Esophagus squamous epithelium (tissue), 5 donors: ENCODE data around the gene HEYL. TPM values are rescaled to one million over a fixed set of nuclear protein-coding genes. Genes with fewer than 3 reads are reported as not detected.

ENCODE experiments used
- DNase-seq: peaks from one replicate; lab custom pipeline; 2025; lab: John Stamatoyannopoulos, UW
- H3K27ac ChIP-seq, 4 donors: fragments of 200-600 bp; sonication (generic); one replicate each; pipeline ENCODE4 v1.5.1; 2016 to 2019; ENCODE audit warnings: mild to moderate bottlenecking in 1 of 4
- H3K27me3 ChIP-seq, 4 donors: fragments of 200-600 bp; sonication (generic); 1 replicate in 3 of 4; 2 replicates in 1 of 4; pipeline versions ENCODE4 v1.5.1 to v1.6.0; 2017 to 2021; ENCODE audit warnings: antibody characterized with exemption in 1 of 4
- H3K36me3 ChIP-seq, 3 donors: fragments of 200-600 bp; sonication (generic); one replicate each; pipeline ENCODE4 v1.5.1; 2016 to 2019
- H3K4me1 ChIP-seq, 3 donors: fragments of 200-600 bp; sonication (generic); one replicate each; pipeline ENCODE4 v1.5.1; 2017 to 2019
- H3K4me3 ChIP-seq, 4 donors: fragments of 200-600 bp; sonication (generic); 1 replicate in 3 of 4; 2 replicates in 1 of 4; pipeline ENCODE4 v1.5.1; 2016 to 2019; ENCODE audit warnings: mild to moderate bottlenecking in 2 of 4, moderate library complexity in 1 of 4
- H3K9me3 ChIP-seq, 3 donors: fragments of 200-600 bp; sonication (generic); one replicate each; pipeline ENCODE4 v1.5.1; 2016 to 2019
- CTCF ChIP-seq, 6 experiments: fragments of 450-650 bp in 4 of 6; fragments of 200-600 bp in 2 of 6; sonication (generic) in 2 of 6; IDR thresholded peaks; one replicate each; pipeline ENCODE4 v1.5.1; 2016 to 2019; ENCODE audit warnings: antibody characterized with exemption in 6 of 6, mild to moderate bottlenecking in 4 of 6, moderate library complexity in 4 of 6
- POLR2A ChIP-seq, 4 donors: fragments of 450-650 bp; IDR thresholded peaks; one replicate each; pipeline ENCODE4 v1.6.1; 2017; ENCODE audit warnings: antibody characterized with exemption in 4 of 4, mild to moderate bottlenecking in 4 of 4, moderate library complexity in 3 of 4
- WGBS, 2 donors: methylation state at CpG; one replicate each; pipeline ENCODE4 v1.1.5; 2018; 5-methylcytosine and 5-hydroxymethylcytosine counted together
- intact Hi-C: fragments of 100-400 bp; cut with DNase I; formaldehyde crosslinking; loops from one replicate; pipeline ENCODE4 v1.15.0; 2022
- total RNA-seq, 4 donors: library from RNA; depleted of rRNA; stranded (reverse); fragments of >200 nt; gene quantifications; one replicate each; pipeline ENCODE4 v1.1.0, GENCODE V29; 2016
- donor health status: DM: yes; HTN: yes; CAD: no.

The HEYL gene
- total RNA-seq, 4 donors from 2014 or later = 0.45 to 1.2 (median 0.77) TPM

DNA sequence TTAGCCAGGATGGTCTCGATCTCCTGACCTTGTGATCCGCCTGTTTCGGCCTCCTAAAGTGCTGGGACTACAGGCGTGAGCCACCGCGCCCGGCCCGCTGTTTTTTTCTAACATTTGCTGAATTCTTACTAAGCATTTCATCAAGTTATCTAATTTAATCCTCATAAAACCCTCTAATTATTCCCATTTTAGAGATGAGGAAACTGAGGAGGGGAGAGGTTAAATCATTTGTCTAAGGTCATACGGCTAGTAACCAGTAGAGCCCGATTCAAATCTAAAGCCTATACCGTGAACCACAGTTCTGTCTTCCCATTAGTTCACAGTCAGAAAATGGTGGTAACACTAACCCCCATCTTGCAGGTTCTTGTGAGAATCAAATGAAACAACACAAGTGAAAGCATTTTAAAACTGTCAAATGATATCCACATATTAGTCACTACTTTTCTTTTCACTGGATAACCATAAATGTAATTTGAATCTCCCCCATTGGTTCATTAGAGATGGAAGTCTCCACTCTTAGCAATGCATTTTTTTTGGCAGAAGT lies 10.6 kb downstream of the HEYL start:
- WGBS, 2 donors = 87 to 98% methylated on average over 11 of the region's 11 CpGs
- Histone ChIP-seq H3K36me3 (no peaks in the 10 kb centered on the region), H3K9me3 (no peaks in the 10 kb centered on the region), H3K4me3 (no peak overlapping the region), H3K27me3 (peaks cover 0 to 51% (median 0%) of the 10 kb centered on the region in 4 donors), H3K27ac (no peak overlapping the region), H3K4me1 (peaks cover 5 to 36% (median 14%) of the 10 kb centered on the region in 3 donors)
- no peak for TF ChIP-seq CTCF (IDR thresholded peaks at IDR 0.05)
- no peak for TF ChIP-seq POLR2A (IDR thresholded peaks at IDR 0.05)
- DNase-seq = no peak
- intact Hi-C loops = no loop called here

GRCh38 chr1:39626646-39627045 lies 12.8 kb downstream of the HEYL start:
- intact Hi-C loops = no loop called here
- Histone ChIP-seq H3K4me3 (no peak overlapping the region), H3K27me3 (peaks cover 0 to 33% (median 0%) of the 10 kb centered on the region in 4 donors), H3K4me1 (peaks cover 0 to 33% (median 14%) of the 10 kb centered on the region in 3 donors), H3K9me3 (no peaks in the 10 kb centered on the region), H3K27ac (peak overlapping the region in 3 of 4 donors; percentile 49 to 61 (median 57)), H3K36me3 (no peaks in the 10 kb centered on the region)
- 82 to 83% methylated on average over 10 of the region's 16 CpGs for WGBS, 2 donors
- DNase-seq = no peak
- no peak for TF ChIP-seq POLR2A (IDR thresholded peaks at IDR 0.05)
- no peak for TF ChIP-seq CTCF (IDR thresholded peaks at IDR 0.05)

GRCh38 chr1:39625462-39626273 lies 13.8 kb downstream of the HEYL start:
- no peak for TF ChIP-seq CTCF (IDR thresholded peaks at IDR 0.05)
- no peak for TF ChIP-seq POLR2A (IDR thresholded peaks at IDR 0.05)
- H3K9me3 ChIP-seq = no peaks in the 10 kb centered on the region
- no peak overlapping the region for H3K4me3 ChIP-seq
- DNase-seq = no peak
- peaks cover 0 to 30% (median 0%) of the 10 kb centered on the region in 4 donors for H3K27me3 ChIP-seq
- H3K4me1 ChIP-seq = peaks cover 0 to 33% (median 14%) of the 10 kb centered on the region in 3 donors
- H3K27ac ChIP-seq = peak overlapping the region in 3 of 4 donors; percentile 49 to 63 (median 61)
- 53 to 60% methylated on average over 1 to 5 of the region's 11 CpGs for WGBS, 2 donors
- intact Hi-C loops = no loop called here
- H3K36me3 ChIP-seq = no peaks in the 10 kb centered on the region

DNA sequence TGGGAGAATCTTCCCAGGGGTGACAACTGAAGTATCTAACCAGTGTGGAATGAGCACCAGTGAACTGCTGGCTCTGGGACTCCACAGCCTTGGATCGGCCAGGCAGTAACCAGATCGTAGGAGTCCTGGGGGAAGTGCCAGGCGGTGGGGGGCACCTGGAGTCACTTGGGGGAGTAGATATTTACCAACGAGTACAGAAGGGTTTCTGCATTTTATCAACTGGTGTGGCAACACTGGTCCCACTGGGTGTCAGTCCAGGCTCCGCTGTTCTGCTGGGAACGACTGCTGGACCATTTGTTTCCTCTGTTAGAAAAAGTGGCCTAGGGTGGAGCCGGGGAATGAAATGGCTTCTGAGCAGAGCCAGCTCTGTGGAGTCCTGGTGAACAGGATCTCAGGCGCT lies 14.4 kb downstream of the HEYL start:
- intact Hi-C loops = no loop called here
- WGBS, 2 donors = 65 to 70% methylated on average over 5 to 6 of the region's 8 CpGs
- no peaks in the 10 kb centered on the region for H3K9me3 ChIP-seq
- no peak overlapping the region for H3K4me3 ChIP-seq
- peaks cover 0 to 33% (median 14%) of the 10 kb centered on the region in 3 donors for H3K4me1 ChIP-seq
- peak overlapping the region in 3 of 4 donors; percentile 23 to 63 (median 61) for H3K27ac ChIP-seq
- TF ChIP-seq CTCF (IDR thresholded peaks at IDR 0.05) (no peak), POLR2A (IDR thresholded peaks at IDR 0.05) (no peak)
- no peaks in the 10 kb centered on the region for H3K36me3 ChIP-seq
- no peak for DNase-seq
- H3K27me3 ChIP-seq = peaks cover 0 to 26% (median 0%) of the 10 kb centered on the region in 4 donors

- intact Hi-C loops = no loop called here
- peaks cover 0 to 26% (median 0%) of the 10 kb centered on the region in 4 donors for H3K27me3 ChIP-seq
- no peak for DNase-seq
Observed at GRCh38 chr1:39623053-39623452, 16.4 kb downstream of the HEYL start.

More at GRCh38 chr1:39623053-39623452, 16.4 kb downstream of the HEYL start:
- Histone ChIP-seq H3K4me3 (no peak overlapping the region), H3K36me3 (no peaks in the 10 kb centered on the region), H3K4me1 (peaks cover 0 to 33% (median 14%) of the 10 kb centered on the region in 3 donors), H3K27ac (no peak overlapping the region), H3K9me3 (no peaks in the 10 kb centered on the region)
- no peak for TF ChIP-seq POLR2A (IDR thresholded peaks at IDR 0.05)
- TF ChIP-seq CTCF (IDR thresholded peaks at IDR 0.05) = no peak
- 100% methylated on average over 1 of the region's 6 CpGs for WGBS, 2 donors
